ENCODE results near the gene ABCA12.
"Not testable (repeated sequence)": the region's sequence is repeated elsewhere in the genome, so short reads cannot be mapped to it uniquely, and the experiment has no call there.

GRCh38 chr2:215166505-215166904 is 28.1 kb upstream of the ABCA12 start:
- TF ChIP-seq CTCF, POLR2A (IDR thresholded peaks at IDR 0.05): not testable (repeated sequence)
